Neuronal stem cell (in vitro differentiated cells): ENCODE data around the gene ZBTB46.

ENCODE experiments used
- DNase-seq: peaks from one replicate; pipeline ENCODE4 v3.0.0-alpha.2; 2013; ENCODE audit warnings: low spot score
- H2AFZ ChIP-seq: one replicate; pipeline ENCODE4 v1.6.1; 2013; ENCODE audit warnings: mild to moderate bottlenecking, low read length, inconsistent platforms
- H2AK5ac ChIP-seq: 2 replicates; pipeline ENCODE4 v1.6.1; 2013; ENCODE audit warnings: low read depth, mild to moderate bottlenecking, inconsistent platforms, low read length, moderate library complexity, mixed read lengths
- H2BK120ac ChIP-seq: 2 replicates; pipeline ENCODE4 v1.6.1; 2013; ENCODE audit warnings: low read depth, mild to moderate bottlenecking, inconsistent platforms, low read length, moderate library complexity, mixed read lengths
- H2BK12ac ChIP-seq: one replicate; pipeline ENCODE4 v1.6.1; 2013; ENCODE audit warnings: low read length, inconsistent platforms
- H2BK15ac ChIP-seq: 2 replicates; pipeline ENCODE4 v1.6.1; 2013; ENCODE audit warnings: mild to moderate bottlenecking, low read length, inconsistent platforms, mixed read lengths
- H2BK5ac ChIP-seq: one replicate; pipeline ENCODE4 v1.6.1; 2013; ENCODE audit warnings: inconsistent platforms, mild to moderate bottlenecking, low read length, moderate library complexity
- H3K14ac ChIP-seq: one replicate; pipeline ENCODE4 v1.6.1; 2013; ENCODE audit warnings: low read length, inconsistent platforms
- H3K18ac ChIP-seq: 2 replicates; pipeline ENCODE4 v1.6.1; 2013; ENCODE audit warnings: low read length, inconsistent platforms
- H3K23ac ChIP-seq: 2 replicates; pipeline ENCODE4 v1.6.1; 2013; ENCODE audit warnings: low read depth, mild to moderate bottlenecking, mixed read lengths, low read length, inconsistent platforms; ENCODE audit not compliant: poor library complexity
- H3K27ac ChIP-seq: replicated peaks from 3 replicates; pipeline ENCODE4 v1.5.1; 2013; ENCODE audit warnings: low read length, inconsistent platforms
- H3K27me3 ChIP-seq, 3 experiments: 2 replicates each; pipeline ENCODE4 v1.6.1; 2013; ENCODE audit warnings: low read length in 3 of 3, mild to moderate bottlenecking in 2 of 3, inconsistent platforms in 1 of 3, low read depth in 1 of 3, mixed read lengths in 1 of 3, moderate library complexity in 1 of 3; ENCODE audit not compliant: control insufficient read depth in 3 of 3, insufficient read depth in 3 of 3
- H3K36me3 ChIP-seq, 2 donors: replicated peaks in 1 of 2; 2 replicates each; pipeline ENCODE4 v1.6.1; 2013; ENCODE audit warnings: low read length in 2 of 2; ENCODE audit not compliant: control insufficient read depth in 2 of 2, insufficient read depth in 2 of 2
- H3K4ac ChIP-seq: 2 replicates; pipeline ENCODE4 v1.6.1; 2013; ENCODE audit warnings: inconsistent platforms, mild to moderate bottlenecking, low read length, moderate library complexity
- H3K4me1 ChIP-seq, 2 donors: 1 replicate in 1 of 2; 2 replicates in 1 of 2; pipeline ENCODE4 v1.6.1; 2013; ENCODE audit warnings: low read length in 2 of 2, low read depth in 1 of 2; ENCODE audit not compliant: control insufficient read depth in 2 of 2, insufficient read depth in 1 of 2
- H3K4me2 ChIP-seq: one replicate; pipeline ENCODE4 v1.6.1; 2013; ENCODE audit warnings: mild to moderate bottlenecking, low read length, inconsistent platforms; ENCODE audit not compliant: insufficient read depth, poor library complexity, severe bottlenecking
- H3K4me3 ChIP-seq, 2 donors: 2 replicates each; pipeline ENCODE4 v1.5.1; 2013; ENCODE audit warnings: low read length in 2 of 2, mild to moderate bottlenecking in 2 of 2, inconsistent platforms in 1 of 2, moderate library complexity in 1 of 2
- H3K79me1 ChIP-seq: one replicate; pipeline ENCODE4 v1.6.1; 2013; ENCODE audit warnings: low read depth, mild to moderate bottlenecking, inconsistent platforms, low read length, moderate library complexity
- H3K9ac ChIP-seq: one replicate; pipeline ENCODE4 v1.6.1; 2013; ENCODE audit warnings: mild to moderate bottlenecking, low read depth, low read length, inconsistent platforms; ENCODE audit not compliant: poor library complexity
- H3K9me3 ChIP-seq, 2 donors: replicated peaks in 1 of 2; 2 replicates each; pipeline versions ENCODE3 to v1.6.1; 2013; ENCODE audit warnings: low read length in 2 of 2, mild to moderate bottlenecking in 2 of 2, inconsistent platforms in 1 of 2, low read depth in 1 of 2, mixed read lengths in 1 of 2, moderate library complexity in 1 of 2; ENCODE audit not compliant: control insufficient read depth in 2 of 2, insufficient read depth in 1 of 2
- H4K8ac ChIP-seq: one replicate; pipeline ENCODE4 v1.6.1; 2013; ENCODE audit warnings: low read depth, mild to moderate bottlenecking, inconsistent platforms, low read length, moderate library complexity
- H4K91ac ChIP-seq: one replicate; pipeline ENCODE4 v1.6.1; 2013; ENCODE audit warnings: low read length, low read depth, mild to moderate bottlenecking, inconsistent platforms; ENCODE audit not compliant: poor library complexity
- WGBS, 2 donors: extraction: QIAGEN DNeasy Blood & Tissue Kit; methylation state at CpG; one replicate each; pipeline ENCODE4 v1.1.7; 2013; ENCODE audit warnings: missing lambda C conversion rate in 2 of 2, mixed read lengths in 1 of 2; ENCODE audit not compliant: insufficient read length in 2 of 2, insufficient replicate concordance in 1 of 2; ENCODE audit errors: extremely low coverage in 2 of 2; 5-methylcytosine and 5-hydroxymethylcytosine counted together

ZBTB46 gene

GRCh38 chr20:63787302-63787701 is 43.8 kb downstream of the ZBTB46 start:
- WGBS, 2 donors: no CpG with 5 or more reads among the region's 11 CpGs
- peaks cover 12 to 49% of the 10 kb centered on the region in 2 donors for H3K36me3 ChIP-seq

GRCh38 chr20:63785691-63786131 is 45.4 kb downstream of the ZBTB46 start:
- DNase-seq: no peak
- Histone ChIP-seq H3K23ac (no peak overlapping the region), H3K79me1 (peaks cover 18% of the 10 kb centered on the region), H4K91ac (no peak overlapping the region), H4K8ac (no peak overlapping the region), H2AK5ac (no peak overlapping the region), H2BK120ac (no peak overlapping the region), H3K4ac (no peak overlapping the region), H3K18ac (no peak overlapping the region), H3K4me2 (no peak overlapping the region), H3K9me3 (no peaks in the 10 kb centered on the region), H3K4me1 (peaks cover 0 to 7% of the 10 kb centered on the region in 2 donors), H3K27me3 (no peaks in the 10 kb centered on the region), H3K36me3 (peaks cover 12 to 47% of the 10 kb centered on the region in 2 donors), H2BK5ac (no peak overlapping the region), H3K14ac (no peak overlapping the region), H2BK12ac (no peak overlapping the region), H3K4me3 (no peak overlapping the region), H3K9ac (no peak overlapping the region), H2AFZ (no peak overlapping the region), H2BK15ac (no peak overlapping the region), H3K27ac (no peak overlapping the region)
- no CpG with 5 or more reads among the region's 14 CpGs for WGBS, 2 donors

More at GRCh38 chr20:63787302-63787701, 43.8 kb downstream of the ZBTB46 start:
- H2BK15ac ChIP-seq: no peak overlapping the region
- peak overlapping the region; percentile 17 for H3K4ac ChIP-seq
- H2AFZ ChIP-seq: no peak overlapping the region
- no peak overlapping the region for H3K18ac ChIP-seq
- no peak overlapping the region for H4K8ac ChIP-seq
- H3K4me3 ChIP-seq: no peak overlapping the region
- H3K4me1 ChIP-seq: peaks cover 0 to 11% of the 10 kb centered on the region in 2 donors
- H3K79me1 ChIP-seq: peaks cover 15% of the 10 kb centered on the region
- H3K4me2 ChIP-seq: no peak overlapping the region
- no peak overlapping the region for H3K23ac ChIP-seq
- H2BK12ac ChIP-seq: no peak overlapping the region
- no peak overlapping the region for H2BK5ac ChIP-seq
- H3K27ac ChIP-seq: no peak overlapping the region
- H3K27me3 ChIP-seq: no peaks in the 10 kb centered on the region
- H3K9ac ChIP-seq: peak overlapping the region; percentile 38
- no peak overlapping the region for H2BK120ac ChIP-seq
- no peak for DNase-seq
- no peaks in the 10 kb centered on the region for H3K9me3 ChIP-seq
- no peak overlapping the region for H4K91ac ChIP-seq
- H2AK5ac ChIP-seq: no peak overlapping the region
- no peak overlapping the region for H3K14ac ChIP-seq

GRCh38 chr20:63783970-63784369 is 47.1 kb downstream of the ZBTB46 start:
- no peak overlapping the region for H4K91ac ChIP-seq
- peaks cover 1 to 33% of the 10 kb centered on the region in 2 donors for H3K36me3 ChIP-seq
- no peaks in the 10 kb centered on the region for H3K27me3 ChIP-seq
- H2BK120ac ChIP-seq: no peak overlapping the region
- no peak overlapping the region for H2BK12ac ChIP-seq
- no peak overlapping the region for H3K14ac ChIP-seq
- WGBS, 2 donors: no CpG with 5 or more reads among the region's 16 CpGs
- H2BK5ac ChIP-seq: peak overlapping the region; percentile 22
- no peak for DNase-seq
- H2AK5ac ChIP-seq: peak overlapping the region; percentile 75
- H3K9ac ChIP-seq: no peak overlapping the region
- H4K8ac ChIP-seq: no peak overlapping the region
- peaks cover 0 to 7% of the 10 kb centered on the region in 2 donors for H3K4me1 ChIP-seq
- H2AFZ ChIP-seq: no peak overlapping the region
- no peak overlapping the region for H3K18ac ChIP-seq
- peaks cover 10% of the 10 kb centered on the region for H3K79me1 ChIP-seq
- H3K9me3 ChIP-seq: no peaks in the 10 kb centered on the region
- H3K4me2 ChIP-seq: no peak overlapping the region
- no peak overlapping the region for H3K27ac ChIP-seq
- no peak overlapping the region for H2BK15ac ChIP-seq
- no peak overlapping the region for H3K4me3 ChIP-seq
- peak overlapping the region; percentile 55 for H3K23ac ChIP-seq
- no peak overlapping the region for H3K4ac ChIP-seq

GRCh38 chr20:63782521-63782971 is 48.5 kb downstream of the ZBTB46 start:
- no CpG with 5 or more reads among the region's 12 CpGs for WGBS, 2 donors
- Histone ChIP-seq H2BK12ac (no peak overlapping the region), H4K91ac (peak overlapping the region; percentile 85), H3K27me3 (no peaks in the 10 kb centered on the region), H3K79me1 (peaks cover 5% of the 10 kb centered on the region), H2BK120ac (no peak overlapping the region), H2AK5ac (no peak overlapping the region), H3K23ac (no peak overlapping the region), H3K9me3 (no peaks in the 10 kb centered on the region), H2AFZ (no peak overlapping the region), H2BK15ac (no peak overlapping the region), H3K27ac (no peak overlapping the region), H3K4me3 (no peak overlapping the region), H4K8ac (peak overlapping the region; percentile 65), H3K18ac (peak overlapping the region; percentile 64), H3K9ac (no peak overlapping the region), H3K4ac (no peak overlapping the region), H2BK5ac (no peak overlapping the region), H3K36me3 (peaks cover 0 to 23% of the 10 kb centered on the region in 2 donors), H3K14ac (no peak overlapping the region), H3K4me1 (peaks cover 2 to 7% of the 10 kb centered on the region in 2 donors), H3K4me2 (no peak overlapping the region)
- no peak for DNase-seq
